Heart right ventricle (tissue), 16 donors: Measurements from ENCODE around the gene GLIPR2. TPM values are rescaled to one million over a fixed set of nuclear protein-coding genes. Genes with fewer than 3 reads are reported as not detected.
"Not testable (repeated sequence)": the region's sequence is repeated elsewhere in the genome, so short reads cannot be mapped to it uniquely, and the experiment has no call there.

Experiments
- ATAC-seq, 8 donors: fragments of 200-7000 bp; cut with Tn5 transposase; one replicate each; pipeline ENCODE4 v1.9.1; 2020; ENCODE audit warnings: mild to moderate bottlenecking in 8 of 8, moderate library complexity in 8 of 8, moderate number of reproducible peaks in 1 of 8
- DNase-seq, 2 donors: peaks; one replicate each; pipeline ENCODE4 v3.0.0-alpha.2; 2020
- H3K27ac ChIP-seq, 10 donors: fragments of 200-600 bp; sonication (generic) in 2 of 10; one replicate each; pipeline versions ENCODE4 v1.5.0 to v1.8.0; 2020 to 2022; ENCODE audit warnings: mild to moderate bottlenecking in 3 of 10
- H3K27me3 ChIP-seq, 7 donors: fragments of 200-600 bp; one replicate each; pipeline ENCODE4 v1.8.0; 2021 to 2022; ENCODE audit warnings: mild to moderate bottlenecking in 2 of 7
- H3K36me3 ChIP-seq, 9 donors: fragments of 200-600 bp; sonication (generic) in 1 of 9; one replicate each; pipeline versions ENCODE4 v1.5.0 to v1.8.0; 2020 to 2022; ENCODE audit warnings: mild to moderate bottlenecking in 2 of 9
- H3K4me1 ChIP-seq, 9 donors: fragments of 200-600 bp; sonication (generic) in 1 of 9; one replicate each; pipeline versions ENCODE4 v1.5.0 to v1.8.0; 2020 to 2022; ENCODE audit warnings: mild to moderate bottlenecking in 4 of 9
- H3K4me3 ChIP-seq, 10 donors: fragments of 200-600 bp; sonication (generic) in 2 of 10; one replicate each; pipeline versions ENCODE4 v1.5.0 to v1.8.0; 2020 to 2022; ENCODE audit warnings: mild to moderate bottlenecking in 7 of 10, moderate library complexity in 2 of 10
- H3K9me3 ChIP-seq, 11 donors: fragments of 200-600 bp in 10 of 11; sonication (generic) in 2 of 11; one replicate each; pipeline versions ENCODE4 v1.5.0 to v1.8.0; 2013 to 2022; ENCODE audit warnings: mild to moderate bottlenecking in 2 of 11, control low read depth in 1 of 11, moderate library complexity in 1 of 11
- WGBS, 2 donors: extraction: QIAGEN DNeasy Blood & Tissue Kit; methylation state at CpG; one replicate each; pipeline ENCODE4 v1.1.7; 2013; ENCODE audit warnings: inconsistent platforms in 1 of 2; 5-methylcytosine and 5-hydroxymethylcytosine counted together
- intact Hi-C, 10 donors: fragments of 100-400 bp; cut with DNase I; formaldehyde crosslinking; loops; one replicate each; pipeline versions ENCODE4 v1.11.1 to v1.14.2; 2022
- polyA plus RNA-seq, 2 donors: library from polyadenylated mRNA; stranded (reverse); fragments of 200-250 nt; gene quantifications; one replicate each; pipeline ENCODE4 v1.2.3, GENCODE V29; 2013
- total RNA-seq, 10 donors: library from RNA; stranded (reverse); fragmentation: NEBNext Ultra II Directional in 3 of 10; extraction: Animal tissue kit (Norgen Biotek cat#: 25700) in 3 of 10; gene quantifications; one replicate each; pipeline versions ENCODE4 v1.2.1 to v1.2.4, GENCODE V29; 2021 to 2023
- TF ChIP-seq, protein P1 (sequence below), 9 donors: fragments of 200-600 bp; sonication (generic) in 2 of 9; IDR thresholded peaks; one replicate each; pipeline versions ENCODE4 v1.5.0 to v1.8.0; 2021 to 2022; ENCODE audit warnings: antibody characterized with exemption in 9 of 9, mild to moderate bottlenecking in 5 of 9, moderate library complexity in 1 of 9
- donor health status: Arrhythmogenic right ventricular cardiomyopathy.
- donor health status: ischemic (EF 13 %, LVEDD 7.1; RV severe dilation, severe dysfunction).
- donor health status: healthy with polysubstance abuse.
- donor health status: DM: no; HTN: yes; CAD: no.
- donor health status: DM: no; HTN: no; CAD: no.
- donor health status: ischemic (EF 25% LVEDD 6.9; RV normal size, moderate dysfunction).
- donor health status: ischemic (EF 25% LVEDD 5.7; RV mildly dilated, moderate dysfunction).
- donor health status: healthy.
- donor health status: DM: yes; HTN: yes; CAD: no.
- donor health status: Ischemic cardiomyopathy.
- donor health status: ischemic (EF 35%, LVEDD 5.7; RV mildly dilated, moderate dysfunction).
- donor health status: nonischemic (EF 11% LVEDD 7.7; RV severe dilation, severe dysfunction).
- donor health status: DM: yes; HTN: yes; CAD: no.
- donor health status: PGD.
- donor health status: ischemic (EF 29% LVEDD 5.4; RV normal size, mild dysfunction).
- donor health status: nonischemic (EF 23%, LVEDD 6.1; RV moderate dilation, normal function).

GLIPR2 gene
- total and polyA plus RNA-seq, 12 donors = 4.7 to 19.2 (median 7.1) TPM

DNA sequence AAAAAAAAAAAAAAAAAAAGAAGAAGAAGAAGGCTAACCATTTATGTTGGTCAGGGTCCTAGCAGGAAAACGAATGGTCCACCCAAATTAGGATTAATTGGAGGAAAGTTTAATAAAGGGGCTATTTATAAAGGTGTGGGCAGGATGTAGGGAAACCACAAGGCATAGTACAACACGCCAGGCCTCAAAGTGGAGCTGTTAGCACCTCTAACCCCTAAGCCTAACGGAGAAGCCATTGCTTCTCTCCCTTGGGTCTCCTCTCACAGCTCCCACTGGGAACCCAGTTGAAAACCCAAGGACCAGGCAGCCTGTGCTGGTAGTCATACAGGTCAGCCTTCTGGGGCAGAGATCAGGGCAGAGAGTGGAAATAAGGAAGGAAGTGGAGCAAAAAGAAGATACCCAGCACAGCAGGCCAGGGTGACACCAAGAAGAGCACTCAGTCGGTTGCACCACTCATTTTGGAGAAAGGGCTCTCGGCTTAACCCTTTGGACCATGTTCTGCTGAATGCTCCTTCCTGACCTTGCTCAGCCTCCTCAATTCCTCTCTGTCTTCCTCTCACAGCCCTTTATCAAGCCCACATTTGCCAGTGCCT is 8.8 kb upstream of the GLIPR2 start:
- TF ChIP-seq, protein P1, sequence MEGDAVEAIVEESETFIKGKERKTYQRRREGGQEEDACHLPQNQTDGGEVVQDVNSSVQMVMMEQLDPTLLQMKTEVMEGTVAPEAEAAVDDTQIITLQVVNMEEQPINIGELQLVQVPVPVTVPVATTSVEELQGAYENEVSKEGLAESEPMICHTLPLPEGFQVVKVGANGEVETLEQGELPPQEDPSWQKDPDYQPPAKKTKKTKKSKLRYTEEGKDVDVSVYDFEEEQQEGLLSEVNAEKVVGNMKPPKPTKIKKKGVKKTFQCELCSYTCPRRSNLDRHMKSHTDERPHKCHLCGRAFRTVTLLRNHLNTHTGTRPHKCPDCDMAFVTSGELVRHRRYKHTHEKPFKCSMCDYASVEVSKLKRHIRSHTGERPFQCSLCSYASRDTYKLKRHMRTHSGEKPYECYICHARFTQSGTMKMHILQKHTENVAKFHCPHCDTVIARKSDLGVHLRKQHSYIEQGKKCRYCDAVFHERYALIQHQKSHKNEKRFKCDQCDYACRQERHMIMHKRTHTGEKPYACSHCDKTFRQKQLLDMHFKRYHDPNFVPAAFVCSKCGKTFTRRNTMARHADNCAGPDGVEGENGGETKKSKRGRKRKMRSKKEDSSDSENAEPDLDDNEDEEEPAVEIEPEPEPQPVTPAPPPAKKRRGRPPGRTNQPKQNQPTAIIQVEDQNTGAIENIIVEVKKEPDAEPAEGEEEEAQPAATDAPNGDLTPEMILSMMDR (IDR thresholded peaks at IDR 0.05) = no peak
- ATAC-seq (peak in 4 of 8 donors; percentile 49 to 69 (median 60)), DNase-seq (no peak)
- H3K9me3 ChIP-seq = no peaks in the 10 kb centered on the region
- peak overlapping the region in 1 of 10 donors; percentile 72 for H3K27ac ChIP-seq
- H3K27me3 ChIP-seq = no peaks in the 10 kb centered on the region
- 78 to 82% methylated on average over 5 of the region's 5 CpGs for WGBS, 2 donors
- peaks cover 0 to 20% (median 0%) of the 10 kb centered on the region in 9 donors for H3K36me3 ChIP-seq
- H3K4me3 ChIP-seq = no peak overlapping the region
- intact Hi-C loops = no loop called here
- H3K4me1 ChIP-seq = peaks cover 0 to 37% (median 0%) of the 10 kb centered on the region in 9 donors

DNA sequence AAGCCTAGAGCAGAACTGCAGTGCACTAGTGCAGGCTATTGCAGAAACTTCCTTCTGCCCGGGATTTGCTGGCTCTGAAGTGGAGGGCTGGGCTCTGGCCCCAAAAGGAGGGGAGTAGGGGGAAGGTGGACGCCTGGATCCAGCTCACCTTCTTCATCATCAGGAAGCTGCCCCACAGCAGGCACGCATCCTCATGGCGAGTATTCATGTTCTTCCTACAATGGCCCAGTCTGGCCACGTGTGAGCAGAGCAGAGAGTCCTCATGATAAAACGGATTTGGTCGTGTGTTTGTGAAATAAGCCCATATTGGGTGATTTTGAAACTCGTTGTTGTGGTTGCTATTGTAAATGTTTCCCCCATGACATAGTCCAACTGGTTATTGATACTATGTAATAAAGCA is 8.2 kb upstream of the GLIPR2 start:
- ATAC-seq (no peak), DNase-seq (no peak)
- H3K27ac ChIP-seq = peak overlapping the region in 1 of 10 donors; percentile 72
- H3K4me3 ChIP-seq = no peak overlapping the region
- H3K36me3 ChIP-seq = peaks cover 0 to 14% (median 0%) of the 10 kb centered on the region in 9 donors
- 65 to 74% methylated on average over 8 of the region's 8 CpGs for WGBS, 2 donors
- intact Hi-C loops = no loop called here
- TF ChIP-seq, protein P1 (IDR thresholded peaks at IDR 0.05) = no peak
- peaks cover 0 to 37% (median 0%) of the 10 kb centered on the region in 9 donors for H3K4me1 ChIP-seq
- no peaks in the 10 kb centered on the region for H3K9me3 ChIP-seq
- no peaks in the 10 kb centered on the region for H3K27me3 ChIP-seq

DNA sequence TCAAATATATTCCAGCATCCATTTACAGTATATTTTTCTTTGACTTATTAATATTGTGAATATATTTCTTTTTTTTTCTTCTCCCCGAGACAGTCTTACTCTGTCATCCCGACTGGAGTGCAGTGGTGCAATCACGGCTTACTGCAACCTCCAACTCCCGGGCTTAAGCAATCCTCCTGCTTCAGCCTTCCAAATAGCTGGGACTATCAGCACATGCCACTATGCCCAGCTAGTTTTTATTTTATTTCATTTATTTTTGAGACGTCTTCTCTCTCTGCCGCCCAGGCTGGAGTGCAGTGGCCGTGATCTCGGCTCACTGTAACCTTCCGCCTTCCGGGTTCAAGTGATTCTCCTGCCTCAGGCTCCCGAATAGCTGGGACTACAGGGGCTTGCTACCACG is 7.4 kb upstream of the GLIPR2 start:
- intact Hi-C loops = no loop called here
- Histone ChIP-seq H3K27me3 (no peaks in the 10 kb centered on the region), H3K4me3 (no peak overlapping the region), H3K4me1 (peaks cover 0 to 37% (median 0%) of the 10 kb centered on the region in 9 donors), H3K27ac (peak overlapping the region in 1 of 10 donors; percentile 72), H3K9me3 (no peaks in the 10 kb centered on the region), H3K36me3 (peaks cover 0 to 11% (median 0%) of the 10 kb centered on the region in 9 donors)
- TF ChIP-seq, protein P1 (IDR thresholded peaks at IDR 0.05) = no peak
- ATAC-seq = no peak
- 91 to 92% methylated on average over 12 of the region's 12 CpGs for WGBS, 2 donors
- DNase-seq = no peak

DNA sequence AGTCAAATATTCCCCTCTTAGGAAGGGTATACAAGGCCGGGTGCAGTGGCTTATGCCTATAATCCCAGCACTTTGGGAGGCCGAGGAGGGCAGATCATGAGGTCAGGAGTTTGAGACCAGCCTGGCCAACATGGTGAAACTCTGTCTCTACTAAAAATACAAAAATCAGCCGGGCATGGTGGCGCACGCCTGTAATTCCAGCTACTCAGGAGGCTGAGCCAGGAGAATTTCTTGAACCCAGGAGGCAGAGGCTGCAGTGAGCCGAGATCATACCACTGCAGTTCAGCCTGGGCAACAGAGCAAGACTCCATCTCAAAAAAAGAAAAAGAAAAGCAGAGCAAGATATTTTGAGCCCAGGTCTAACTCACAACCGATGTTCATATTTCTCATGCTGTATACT is 4.9 kb upstream of the GLIPR2 start:
- H3K27ac ChIP-seq, H3K36me3 ChIP-seq, ATAC-seq, H3K4me3 ChIP-seq, intact Hi-C loops, H3K9me3 ChIP-seq, DNase-seq: not testable (repeated sequence)
- Histone ChIP-seq H3K27me3 (peaks cover 0 to 13% (median 0%) of the 10 kb centered on the region in 7 donors), H3K4me1 (peaks cover 0 to 41% (median 7%) of the 10 kb centered on the region in 9 donors)
- 95 to 97% methylated on average over 7 of the region's 7 CpGs for WGBS, 2 donors

DNA sequence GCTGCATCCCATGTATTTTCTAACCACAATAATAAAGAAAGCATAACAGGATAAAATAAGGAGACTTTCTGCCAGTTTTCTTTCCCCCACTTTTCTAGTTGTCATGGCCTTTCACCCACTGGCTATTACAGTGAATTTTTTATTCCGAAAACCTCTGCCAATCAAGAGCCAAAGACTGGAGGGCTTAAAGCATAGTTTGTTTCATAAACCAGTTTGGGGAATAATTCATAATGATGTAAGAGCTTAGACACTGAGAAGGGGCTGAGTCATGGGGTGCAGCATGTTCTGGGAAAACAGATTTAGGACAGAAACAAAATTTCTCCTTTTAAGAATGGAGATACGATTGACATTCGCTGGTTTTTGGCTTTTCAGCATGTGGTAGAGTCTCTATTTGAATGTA is 4.4 kb upstream of the GLIPR2 start:
- WGBS, 2 donors = 60 to 65% methylated on average over 3 of the region's 3 CpGs
- ATAC-seq (no peak), DNase-seq (no peak)
- H3K4me3 ChIP-seq = no peak overlapping the region
- H3K27me3 ChIP-seq = peaks cover 0 to 13% (median 0%) of the 10 kb centered on the region in 7 donors
- peaks cover 0 to 39% (median 10%) of the 10 kb centered on the region in 9 donors for H3K4me1 ChIP-seq
- no peak overlapping the region for H3K27ac ChIP-seq
- intact Hi-C loops = no loop called here
- H3K36me3 ChIP-seq = no peaks in the 10 kb centered on the region
- H3K9me3 ChIP-seq = no peaks in the 10 kb centered on the region
- TF ChIP-seq, protein P1 (IDR thresholded peaks at IDR 0.05) = no peak
